Mesodermal cell (in vitro differentiated cells): ENCODE results near the gene IFNL1.
"Not testable (repeated sequence)": the region's sequence is repeated elsewhere in the genome, so short reads cannot be mapped to it uniquely, and the experiment has no call there.

ENCODE experiments used
- H3K27ac ChIP-seq: 2 replicates; pipeline ENCODE4 v1.7.0; 2013; ENCODE audit warnings: mild to moderate bottlenecking, low read depth, low read length, moderate library complexity; ENCODE audit not compliant: severe bottlenecking
- H3K36me3 ChIP-seq: 2 replicates; pipeline ENCODE4 v1.7.1; 2013; ENCODE audit warnings: mild to moderate bottlenecking, low read length, moderate library complexity; ENCODE audit not compliant: control insufficient read depth, insufficient read depth
- H3K4me1 ChIP-seq: one replicate; pipeline ENCODE4 v1.7.1; 2013; ENCODE audit warnings: mild to moderate bottlenecking, low read length; ENCODE audit not compliant: insufficient read depth, control insufficient read depth, poor library complexity, severe bottlenecking
- H3K4me3 ChIP-seq: 2 replicates; pipeline ENCODE4 v1.7.0; 2013; ENCODE audit warnings: low read length, control low read depth, mild to moderate bottlenecking; ENCODE audit not compliant: insufficient read depth, poor library complexity, severe bottlenecking; ENCODE audit errors: extremely low read depth
- H3K9me3 ChIP-seq: 2 replicates; pipeline ENCODE4 v1.7.1; 2013; ENCODE audit warnings: mild to moderate bottlenecking, low read length, moderate library complexity; ENCODE audit not compliant: control insufficient read depth
- WGBS, 2 experiments: methylation state at CpG; one replicate each; pipeline ENCODE4 v1.1.5; 2013; ENCODE audit warnings: missing lambda C conversion rate in 2 of 2; ENCODE audit not compliant: insufficient coverage in 2 of 2; 5-methylcytosine and 5-hydroxymethylcytosine counted together

The IFNL1 gene

DNA sequence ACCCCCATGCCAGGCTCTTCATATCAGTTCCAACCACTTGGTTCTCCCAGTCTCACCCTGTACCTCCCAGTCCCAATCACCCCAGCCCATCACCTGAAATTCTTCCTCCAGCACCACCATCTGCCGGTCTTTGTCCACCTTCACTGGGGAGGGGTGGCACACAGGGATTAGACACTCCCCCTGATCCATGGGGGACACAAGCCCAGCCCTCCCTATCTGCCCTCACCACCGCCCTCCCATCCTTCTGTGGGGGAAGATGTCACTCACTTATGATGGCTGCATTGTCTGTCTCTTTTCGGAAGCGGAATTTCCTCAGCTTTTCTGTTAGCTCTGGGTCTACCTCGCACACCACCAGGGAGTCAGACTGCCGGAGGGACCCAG, 39.0 kb downstream of the IFNL1 start:
- H3K9me3 ChIP-seq, result no peaks in the 10 kb centered on the region
- no peak overlapping the region for H3K4me3 ChIP-seq
- no peaks in the 10 kb centered on the region for H3K36me3 ChIP-seq
- 83 to 89% methylated on average over 3 to 6 of the region's 6 CpGs for WGBS, 2 experiments
- no peak overlapping the region for H3K27ac ChIP-seq
- H3K4me1 ChIP-seq, result peaks cover under 1% of the 10 kb centered on the region

DNA sequence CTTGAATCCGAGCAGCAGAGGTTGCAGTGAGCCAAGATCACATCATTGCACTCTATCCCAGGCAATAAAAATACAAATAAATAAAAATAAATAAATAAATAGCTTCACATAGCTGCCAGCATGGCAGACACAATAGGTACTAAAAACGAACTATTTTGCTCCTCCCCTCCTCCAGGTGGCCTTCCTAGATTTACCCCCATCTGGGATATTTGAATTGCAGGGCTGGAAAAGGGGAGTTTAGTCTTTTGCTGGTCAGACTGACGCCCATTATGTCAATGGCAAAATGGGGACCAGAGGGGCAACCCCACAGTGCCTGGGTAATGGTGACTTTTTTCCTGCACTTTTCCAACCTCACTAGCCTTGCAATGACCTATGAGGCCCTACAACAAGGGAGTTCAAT, 40.3 kb downstream of the IFNL1 start:
- Histone ChIP-seq H3K9me3 (no peaks in the 10 kb centered on the region), H3K4me1 (peaks cover 9% of the 10 kb centered on the region), H3K36me3 (no peaks in the 10 kb centered on the region), H3K4me3 (no peak overlapping the region), H3K27ac (no peak overlapping the region)
- 80 to 100% methylated on average over 1 of the region's 3 CpGs for WGBS, 2 experiments

DNA sequence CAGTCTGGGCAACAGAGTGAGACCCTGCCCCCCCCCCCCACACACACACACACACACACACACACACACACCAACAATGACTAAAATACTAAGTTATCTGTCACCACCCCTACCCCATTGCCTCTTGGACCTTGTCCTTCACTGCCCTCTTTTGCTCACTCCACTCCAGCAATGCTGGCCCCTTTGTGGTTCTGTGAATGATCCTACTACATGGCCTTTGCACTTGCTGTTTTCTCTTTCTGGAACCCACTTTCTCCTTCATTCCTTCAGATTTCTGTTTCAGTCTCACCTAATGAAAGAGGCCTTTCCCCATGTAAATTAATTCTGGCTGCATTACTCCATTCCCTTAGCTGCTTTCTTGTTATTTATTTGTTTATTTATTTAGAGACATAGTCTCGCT, 43.5 kb downstream of the IFNL1 start:
- Histone ChIP-seq H3K9me3 (no peaks in the 10 kb centered on the region), H3K4me1 (peaks cover 9% of the 10 kb centered on the region), H3K4me3 (no peak overlapping the region), H3K36me3 (peaks cover 12% of the 10 kb centered on the region), H3K27ac (no peak overlapping the region)
- 86 to 100% methylated on average over 1 of the region's 1 CpG for WGBS, 2 experiments

DNA sequence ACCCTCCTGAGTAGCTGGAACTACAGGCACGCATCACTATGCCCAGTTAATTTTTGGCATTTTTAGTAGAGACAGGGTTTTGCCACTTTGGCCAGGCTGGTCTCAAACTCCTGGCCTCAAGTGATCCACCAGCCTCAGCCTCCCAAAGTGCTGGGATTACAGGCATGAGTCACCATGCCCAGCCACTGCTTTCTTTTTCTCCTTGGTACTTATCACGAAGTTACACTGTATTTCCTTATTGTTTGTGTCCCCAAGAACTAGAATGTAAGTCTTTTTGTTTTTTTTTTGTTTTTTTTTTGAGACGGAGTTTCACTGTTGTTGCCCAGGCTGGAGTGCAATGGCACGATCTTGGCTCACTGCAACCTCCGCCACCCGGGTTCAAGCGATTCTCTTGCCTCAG, 43.9 kb downstream of the IFNL1 start:
- H3K4me1 ChIP-seq, H3K4me3 ChIP-seq: not testable (repeated sequence)
- 95 to 96% methylated on average over 6 of the region's 7 CpGs for WGBS, 2 experiments

DNA sequence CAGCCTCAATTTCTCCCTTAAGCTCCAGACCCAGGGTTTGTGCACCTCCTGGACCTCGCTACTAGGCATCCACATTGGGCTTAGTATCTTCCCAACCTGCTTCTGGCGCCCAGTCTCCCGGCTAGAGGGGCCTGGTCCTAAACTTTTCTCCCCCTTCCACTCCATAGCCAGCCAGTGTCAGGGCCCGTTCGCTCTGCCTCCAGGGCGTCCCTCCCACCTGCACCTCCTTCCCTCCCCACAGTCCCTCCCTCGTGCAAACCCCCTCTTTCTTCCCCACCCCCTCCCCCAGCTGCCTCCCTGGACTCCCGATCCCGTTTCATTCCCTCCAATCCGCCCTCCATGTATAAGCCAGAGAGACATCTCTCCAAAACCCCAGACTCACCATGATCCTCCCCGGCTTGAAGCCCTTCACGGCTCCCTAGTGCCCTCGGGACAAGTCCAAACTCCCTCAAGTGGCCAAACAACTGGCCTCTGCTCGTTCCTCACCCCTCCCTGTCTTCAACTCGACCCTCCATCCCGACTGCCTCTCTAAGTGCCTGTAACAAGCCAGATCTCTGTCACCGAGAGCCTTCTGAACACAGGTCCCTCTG, 45.0 kb downstream of the IFNL1 start:
- WGBS, 2 experiments, result 5 to 6% methylated on average over 15 to 17 of the region's 17 CpGs
- peaks cover 27% of the 10 kb centered on the region for H3K36me3 ChIP-seq

More for the DNA sequence above, 43.9 kb downstream of the IFNL1 start:
- not testable (repeated sequence) for H3K9me3 ChIP-seq, H3K27ac ChIP-seq
- peaks cover 16% of the 10 kb centered on the region for H3K36me3 ChIP-seq

DNA sequence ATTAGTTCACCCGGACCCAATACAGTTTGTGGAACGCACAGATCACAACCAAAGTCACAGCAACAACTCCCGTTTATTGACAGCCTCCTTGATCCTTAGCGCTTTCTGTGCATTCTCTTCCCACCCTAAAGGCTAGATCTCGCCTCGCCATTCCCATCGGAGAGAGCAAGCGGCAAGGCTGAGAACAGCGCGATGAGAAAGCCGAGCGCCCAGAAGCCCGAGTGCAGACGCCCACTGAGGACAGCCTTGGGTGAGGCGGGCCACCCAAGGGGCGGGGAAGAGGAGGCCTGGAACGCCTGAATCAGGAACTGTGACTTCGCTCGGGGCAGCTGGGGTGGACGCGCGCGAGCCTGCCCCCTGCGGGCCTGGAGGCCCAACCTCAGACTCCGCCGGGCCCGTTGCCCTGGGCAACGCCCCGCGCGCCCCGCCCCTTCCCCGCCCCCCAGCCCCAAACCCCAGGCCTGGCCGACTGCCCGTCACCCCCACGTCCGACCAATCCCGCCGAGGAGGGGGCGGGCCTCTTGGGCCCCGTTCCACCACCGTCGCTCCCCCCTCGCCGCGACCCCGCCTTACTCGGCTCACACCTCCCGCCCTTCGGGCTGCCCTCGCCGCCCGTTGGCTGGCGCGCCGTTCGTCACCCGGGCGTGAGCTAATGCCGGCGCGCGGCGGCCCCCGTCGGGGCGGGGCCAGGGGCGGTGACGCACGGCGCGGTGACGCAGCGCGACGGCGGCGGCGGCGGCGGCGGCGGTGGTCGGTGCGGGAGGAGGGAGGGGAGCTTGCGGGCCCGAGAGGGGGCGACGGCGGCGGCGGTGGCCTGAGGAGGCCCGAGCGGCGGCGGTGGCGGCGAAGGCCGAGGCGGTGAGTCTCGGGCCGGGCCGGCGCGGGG, 45.8 kb downstream of the IFNL1 start, which contains the start of gene SAMD4B:
Gene SAMD4B (plus strand): TSS at position 703 of the 886 bp plus-strand sequence. CDS start 14,473 bp downstream, outside the sequence.
- peak within 1 kb of the TSS; percentile 67 for H3K27ac ChIP-seq
- H3K36me3 ChIP-seq, result peaks cover 31% of the 10 kb centered on the region
- peaks cover 14% of the 10 kb centered on the region for H3K4me1 ChIP-seq
- H3K4me3 ChIP-seq, result peak within 1 kb of the TSS; percentile 91
- H3K9me3 ChIP-seq, result no peaks in the 10 kb centered on the region
- WGBS, 2 experiments, result 0% methylated on average over 32 to 39 of the region's 105 CpGs

More for the DNA sequence above, 45.0 kb downstream of the IFNL1 start:
- Histone ChIP-seq H3K4me3 (peak overlapping the region; percentile 59), H3K27ac (peak overlapping the region; percentile 67), H3K9me3 (no peaks in the 10 kb centered on the region), H3K4me1 (peaks cover 14% of the 10 kb centered on the region)

DNA sequence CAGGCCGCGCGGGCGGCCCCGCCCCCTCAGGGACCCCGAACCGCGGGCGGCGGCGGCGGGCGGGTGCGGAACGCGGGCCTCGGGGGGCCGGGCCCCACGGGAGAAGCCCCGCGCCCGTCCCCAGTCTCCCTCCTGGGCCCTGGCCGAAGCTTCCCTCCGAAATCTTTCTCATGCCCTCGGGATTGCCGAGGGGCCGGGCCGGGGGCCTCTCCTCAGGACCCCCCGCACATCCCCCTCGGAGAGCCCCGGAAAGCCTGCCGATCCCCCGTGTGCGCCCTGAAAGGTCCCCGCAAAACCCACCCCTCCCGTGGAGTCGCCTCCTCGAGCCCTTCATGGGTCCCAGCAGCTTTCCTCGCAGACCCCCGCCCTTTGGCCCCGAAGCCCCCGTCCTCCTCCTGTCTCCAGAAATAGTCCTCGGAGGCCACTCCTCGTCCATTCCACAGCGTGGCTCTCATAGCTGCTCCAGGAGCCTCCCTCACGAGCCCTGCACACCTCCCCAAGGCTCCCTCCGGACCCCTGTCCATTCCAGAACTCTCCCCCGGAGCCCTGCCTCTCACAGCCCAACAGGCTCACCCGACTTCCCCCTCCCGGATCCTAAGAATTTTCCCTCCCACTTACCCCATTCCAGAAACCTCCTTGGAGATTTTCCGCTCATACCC, 46.6 kb downstream of the IFNL1 start:
- WGBS, 2 experiments, result 0 to 1% methylated on average over 44 to 46 of the region's 51 CpGs
- peaks cover 40% of the 10 kb centered on the region for H3K36me3 ChIP-seq
- H3K27ac ChIP-seq, result peak overlapping the region; percentile 53
- no peaks in the 10 kb centered on the region for H3K9me3 ChIP-seq
- H3K4me3 ChIP-seq, result peak overlapping the region; percentile 91
- peaks cover 16% of the 10 kb centered on the region for H3K4me1 ChIP-seq

DNA sequence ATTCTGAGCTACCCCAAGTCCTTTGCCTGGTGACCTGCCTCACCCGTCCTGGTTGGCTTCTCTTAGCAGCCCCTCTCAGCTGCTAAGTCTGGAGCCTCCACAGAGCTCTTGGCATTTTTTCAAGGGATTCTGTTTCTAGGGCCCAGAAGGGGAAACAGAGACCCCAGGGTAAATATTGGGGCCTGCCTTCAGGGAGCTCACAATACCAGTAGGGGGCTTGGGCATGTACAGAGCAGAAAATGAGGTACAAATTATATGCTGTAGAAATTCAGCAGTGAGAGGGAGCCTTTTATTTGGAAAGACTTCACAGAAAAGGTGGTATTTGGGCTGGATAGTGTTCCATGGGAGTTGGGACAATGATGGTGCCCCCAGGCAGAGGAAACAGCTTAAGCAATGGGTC, 49.7 kb downstream of the IFNL1 start:
- peaks cover 8% of the 10 kb centered on the region for H3K4me1 ChIP-seq
- H3K36me3 ChIP-seq, result peaks cover 69% of the 10 kb centered on the region
- H3K9me3 ChIP-seq, result no peaks in the 10 kb centered on the region
- no peak overlapping the region for H3K4me3 ChIP-seq
- 100% methylated on average over 1 of the region's 1 CpG; no CpG with 5 or more reads in 1 of the 2 experiments for WGBS, 2 experiments
- H3K27ac ChIP-seq, result no peak overlapping the region

DNA sequence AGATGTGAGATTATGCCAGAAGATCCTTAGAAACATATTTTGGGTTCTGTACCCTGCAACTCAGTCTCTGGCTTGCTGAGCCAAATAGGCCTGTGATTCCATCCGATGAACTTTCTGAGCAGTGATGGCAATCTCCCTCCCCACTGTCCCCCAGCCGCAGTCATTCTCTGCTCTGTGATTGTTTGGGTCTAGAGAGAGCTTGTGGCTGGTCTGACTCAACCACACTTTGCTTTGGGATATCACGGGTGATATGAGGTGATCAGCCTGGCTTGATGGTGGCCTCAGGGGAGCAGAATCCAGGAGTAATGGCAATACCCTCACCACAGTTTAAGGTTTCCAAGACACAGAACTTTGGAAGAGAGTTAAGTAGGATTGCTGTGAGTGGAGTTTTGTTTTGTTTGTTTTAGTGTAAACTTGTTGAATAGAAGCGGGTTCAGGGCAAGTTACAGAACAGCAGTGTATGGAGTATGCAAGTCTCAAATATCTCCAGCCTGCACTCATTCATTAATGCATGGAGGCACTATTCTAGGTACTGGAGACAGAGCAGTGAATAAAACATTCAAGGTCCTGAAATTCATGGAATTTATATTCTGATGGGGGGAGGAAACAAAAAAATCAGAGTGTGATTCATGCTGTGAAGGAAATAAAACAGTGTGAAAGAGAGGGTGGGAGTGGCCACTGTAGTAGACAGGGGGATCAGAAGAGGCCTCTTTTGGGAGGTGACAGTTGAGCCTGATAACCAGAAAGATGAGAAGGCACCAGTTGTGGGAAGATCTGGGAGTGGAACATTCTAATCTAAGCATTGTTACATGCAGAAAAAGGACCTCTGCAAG, 51.3 kb downstream of the IFNL1 start:
- WGBS, 2 experiments, result 88 to 89% methylated on average over 3 of the region's 4 CpGs
- Histone ChIP-seq H3K27ac (no peak overlapping the region), H3K9me3 (no peaks in the 10 kb centered on the region), H3K36me3 (peaks cover 85% of the 10 kb centered on the region), H3K4me1 (peaks cover 7% of the 10 kb centered on the region), H3K4me3 (no peak overlapping the region)
